ENCODE measurements around the gene ARHGEF12.

ARHGEF12 gene

DNA sequence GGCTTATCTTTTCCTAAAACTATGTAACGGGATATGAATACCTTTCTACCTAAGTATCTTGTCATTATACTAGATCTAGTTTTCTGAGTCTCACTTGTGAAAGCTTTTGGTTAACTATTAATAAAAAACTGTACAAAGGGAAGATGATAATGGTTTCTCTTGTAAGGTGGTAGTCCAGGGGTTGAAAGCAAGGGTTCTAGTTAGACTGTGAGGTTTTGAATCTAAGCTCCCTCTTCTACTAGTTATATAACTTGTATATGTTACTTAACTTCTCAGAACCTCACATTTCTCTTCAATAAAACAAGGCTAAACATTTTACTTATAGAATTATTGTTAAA is 54.3 kb downstream of the ARHGEF12 start:
- no peaks in the 10 kb centered on the region for H3K9me3 ChIP-seq (ENCODE audit: control extremely low read depth in 1 of 5, control insufficient read depth in 4 of 5, insufficient read depth in 2 of 5, low read depth in 1 of 5, low read length in 4 of 5)
- DNase-seq = no peak
- no peaks in the 10 kb centered on the region for H3K36me3 ChIP-seq (ENCODE audit: control insufficient read depth in 4 of 4, insufficient read depth in 4 of 4, low read length in 3 of 4)
- H3K27ac ChIP-seq (ENCODE audit: insufficient read depth in 1 of 2, low read depth in 1 of 2, low read length in 2 of 2, poor library complexity in 1 of 2, severe bottlenecking in 2 of 2) = no peak overlapping the region
- peaks cover 0 to 3% (median 0%) of the 10 kb centered on the region in 5 experiments for H3K27me3 ChIP-seq (replicated peaks in 2 of 5; ENCODE audit: control insufficient read depth in 4 of 5, insufficient read depth in 5 of 5, low read length in 4 of 5)
- H3K4me3 ChIP-seq (ENCODE audit: control insufficient read depth in 1 of 7, extremely low read depth in 1 of 7, insufficient read depth in 4 of 7, low read depth in 2 of 7, low read length in 6 of 7) = no peak overlapping the region
- ChIA-PET CTCF (no interaction called here), POLR2A (no interaction called here)
- WGBS (ENCODE audit: insufficient coverage) = no CpG with 5 or more reads among the region's 1 CpG
- H3K4me1 ChIP-seq (ENCODE audit: control extremely low read depth in 1 of 4, control insufficient read depth in 4 of 4, insufficient read depth in 4 of 4, low read length in 3 of 4) = no peaks in the 10 kb centered on the region

DNA sequence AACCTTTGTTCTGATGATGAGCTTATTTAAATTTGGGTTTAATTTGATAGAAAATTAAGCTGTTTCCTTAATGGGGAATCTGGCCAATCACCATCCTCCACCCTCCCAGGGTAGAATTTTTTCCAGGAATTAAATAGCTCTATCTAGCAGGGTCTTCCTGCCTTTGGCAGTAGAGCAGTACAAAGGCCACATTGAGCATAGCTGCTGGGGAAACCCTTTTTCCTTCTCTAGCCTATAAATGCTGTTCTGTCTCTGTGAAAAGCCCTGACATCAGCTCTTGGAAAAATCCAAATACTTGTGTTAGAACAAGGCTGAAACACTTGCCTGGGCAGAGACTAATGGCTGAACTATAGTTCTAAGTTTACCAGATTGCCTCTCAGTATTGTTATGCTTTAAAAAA is 55.1 kb downstream of the ARHGEF12 start:
- POLR2A ChIA-PET = no interaction called here
- H3K27ac ChIP-seq (ENCODE audit: insufficient read depth in 1 of 2, low read depth in 1 of 2, low read length in 2 of 2, poor library complexity in 1 of 2, severe bottlenecking in 2 of 2) = no peak overlapping the region

DNA sequence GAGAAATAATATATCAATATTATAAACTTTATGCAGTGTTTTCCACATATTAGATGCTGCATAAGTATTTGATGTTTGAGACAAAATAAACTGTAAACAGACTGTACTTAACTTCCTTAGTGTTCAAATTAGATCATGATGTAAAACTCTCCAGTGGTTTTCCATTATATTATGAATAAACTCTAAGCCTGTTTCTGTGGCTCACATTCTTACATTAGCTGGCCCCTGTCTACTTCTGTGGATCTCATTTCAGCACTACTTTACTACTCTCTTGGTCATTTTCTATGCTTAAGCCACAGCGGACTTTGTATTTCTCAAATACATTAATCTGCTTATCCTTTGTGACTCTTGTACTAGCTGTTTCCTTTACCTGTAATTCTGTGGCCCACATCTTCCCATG is 55.6 kb downstream of the ARHGEF12 start:
- DNase-seq = no peak

More for the DNA sequence above, 55.1 kb downstream of the ARHGEF12 start:
- no peak for DNase-seq
- Histone ChIP-seq H3K27me3 (replicated peaks in 2 of 5; ENCODE audit: control insufficient read depth in 4 of 5, insufficient read depth in 5 of 5, low read length in 4 of 5) (peaks cover 0 to 4% (median 2%) of the 10 kb centered on the region in 5 experiments), H3K4me1 (ENCODE audit: control extremely low read depth in 1 of 4, control insufficient read depth in 4 of 4, insufficient read depth in 4 of 4, low read length in 3 of 4) (no peaks in the 10 kb centered on the region), H3K9me3 (ENCODE audit: control extremely low read depth in 1 of 5, control insufficient read depth in 4 of 5, insufficient read depth in 2 of 5, low read depth in 1 of 5, low read length in 4 of 5) (no peaks in the 10 kb centered on the region), H3K4me3 (ENCODE audit: control insufficient read depth in 1 of 7, extremely low read depth in 1 of 7, insufficient read depth in 4 of 7, low read depth in 2 of 7, low read length in 6 of 7) (no peak overlapping the region), H3K36me3 (ENCODE audit: control insufficient read depth in 4 of 4, insufficient read depth in 4 of 4, low read length in 3 of 4) (no peaks in the 10 kb centered on the region)
- CTCF ChIA-PET = interaction anchor here (1.1 kb wide), 1 partner anchor 9 kb away, joined by 3 read pairs; no protein-coding TSS in a partner anchor

DNA sequence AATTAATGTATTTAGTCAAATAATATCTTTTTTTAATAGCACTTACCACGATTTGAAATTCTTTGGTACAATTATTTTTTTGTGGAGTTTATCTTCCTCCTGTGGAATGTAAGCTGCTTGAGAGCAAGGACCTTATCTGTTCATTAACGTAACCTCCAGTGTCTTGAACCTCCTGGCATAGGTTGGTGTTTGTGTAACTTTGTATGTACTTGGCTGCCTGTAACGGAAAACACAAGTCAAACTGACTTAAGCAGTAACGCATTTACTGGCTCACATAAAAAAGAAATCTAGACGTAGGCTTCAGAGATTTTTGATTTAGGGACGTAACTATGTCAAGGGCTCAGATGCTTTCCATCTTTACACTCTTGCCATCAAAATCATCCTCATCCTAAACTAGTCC is 56.1 kb downstream of the ARHGEF12 start:
- no peaks in the 10 kb centered on the region for H3K4me1 ChIP-seq (ENCODE audit: control extremely low read depth in 1 of 4, control insufficient read depth in 4 of 4, insufficient read depth in 4 of 4, low read length in 3 of 4)
- H3K9me3 ChIP-seq (ENCODE audit: control extremely low read depth in 1 of 5, control insufficient read depth in 4 of 5, insufficient read depth in 2 of 5, low read depth in 1 of 5, low read length in 4 of 5) = no peaks in the 10 kb centered on the region
- no peak overlapping the region for H3K4me3 ChIP-seq (ENCODE audit: control insufficient read depth in 1 of 7, extremely low read depth in 1 of 7, insufficient read depth in 4 of 7, low read depth in 2 of 7, low read length in 6 of 7)
- peaks cover 0 to 4% (median 2%) of the 10 kb centered on the region in 5 experiments for H3K27me3 ChIP-seq (replicated peaks in 2 of 5; ENCODE audit: control insufficient read depth in 4 of 5, insufficient read depth in 5 of 5, low read length in 4 of 5)
- DNase-seq = no peak
- no peak overlapping the region for H3K27ac ChIP-seq (ENCODE audit: insufficient read depth in 1 of 2, low read depth in 1 of 2, low read length in 2 of 2, poor library complexity in 1 of 2, severe bottlenecking in 2 of 2)
- ChIA-PET POLR2A (no interaction called here), CTCF (interaction anchor here (0.7 to 0.9 kb wide), 2 partner anchors 9 to 1327 kb away, joined by 3 read pairs; no protein-coding TSS in a partner anchor)
- 100% methylated on average over 5 of the region's 6 CpGs for WGBS (ENCODE audit: insufficient coverage)
- H3K36me3 ChIP-seq (ENCODE audit: control insufficient read depth in 4 of 4, insufficient read depth in 4 of 4, low read length in 3 of 4) = no peaks in the 10 kb centered on the region

More for the DNA sequence above, 55.6 kb downstream of the ARHGEF12 start:
- peaks cover 0 to 4% (median 2%) of the 10 kb centered on the region in 5 experiments for H3K27me3 ChIP-seq (replicated peaks in 2 of 5; ENCODE audit: control insufficient read depth in 4 of 5, insufficient read depth in 5 of 5, low read length in 4 of 5)
- no peaks in the 10 kb centered on the region for H3K9me3 ChIP-seq (ENCODE audit: control extremely low read depth in 1 of 5, control insufficient read depth in 4 of 5, insufficient read depth in 2 of 5, low read depth in 1 of 5, low read length in 4 of 5)
- POLR2A ChIA-PET = no interaction called here
- WGBS (ENCODE audit: insufficient coverage) = no CpG with 5 or more reads among the region's 1 CpG
- no peak overlapping the region for H3K27ac ChIP-seq (ENCODE audit: insufficient read depth in 1 of 2, low read depth in 1 of 2, low read length in 2 of 2, poor library complexity in 1 of 2, severe bottlenecking in 2 of 2)
- no peaks in the 10 kb centered on the region for H3K4me1 ChIP-seq (ENCODE audit: control extremely low read depth in 1 of 4, control insufficient read depth in 4 of 4, insufficient read depth in 4 of 4, low read length in 3 of 4)
- CTCF ChIA-PET = interaction anchor here (0.9 to 1.1 kb wide), 2 partner anchors 8 to 9 kb away, joined by 3 read pairs; no protein-coding TSS in a partner anchor
- no peaks in the 10 kb centered on the region for H3K36me3 ChIP-seq (ENCODE audit: control insufficient read depth in 4 of 4, insufficient read depth in 4 of 4, low read length in 3 of 4)
- H3K4me3 ChIP-seq (ENCODE audit: control insufficient read depth in 1 of 7, extremely low read depth in 1 of 7, insufficient read depth in 4 of 7, low read depth in 2 of 7, low read length in 6 of 7) = no peak overlapping the region

DNA sequence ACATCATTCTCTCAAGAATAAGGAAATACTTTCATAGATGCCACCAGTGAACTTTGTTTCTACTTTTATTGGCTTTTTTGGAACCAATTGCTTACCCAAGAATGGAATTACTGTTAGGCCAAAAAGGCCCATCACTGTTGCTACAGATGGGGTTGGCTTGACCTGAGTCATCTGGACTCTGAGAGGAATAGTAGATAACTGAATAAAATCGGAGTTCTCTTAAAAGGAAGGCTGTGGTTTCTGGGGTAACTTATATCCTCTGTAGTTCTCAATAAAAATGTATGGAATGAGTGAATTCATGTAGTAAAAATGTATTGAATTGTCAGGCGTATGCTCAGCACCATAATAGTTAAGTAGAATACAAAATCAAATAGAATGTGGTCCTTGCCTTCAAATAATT is 56.6 kb downstream of the ARHGEF12 start:
- no peak for DNase-seq
- H3K27me3 ChIP-seq (replicated peaks in 2 of 5; ENCODE audit: control insufficient read depth in 4 of 5, insufficient read depth in 5 of 5, low read length in 4 of 5) = peaks cover 0 to 4% (median 2%) of the 10 kb centered on the region in 5 experiments
- ChIA-PET CTCF (interaction anchor here (0.7 to 0.9 kb wide), 2 partner anchors 9 to 1327 kb away, joined by 3 read pairs; no protein-coding TSS in a partner anchor), POLR2A (no interaction called here)
- no peak overlapping the region for H3K4me3 ChIP-seq (ENCODE audit: control insufficient read depth in 1 of 7, extremely low read depth in 1 of 7, insufficient read depth in 4 of 7, low read depth in 2 of 7, low read length in 6 of 7)
- H3K4me1 ChIP-seq (ENCODE audit: control extremely low read depth in 1 of 4, control insufficient read depth in 4 of 4, insufficient read depth in 4 of 4, low read length in 3 of 4) = no peaks in the 10 kb centered on the region
- no CpG with 5 or more reads among the region's 2 CpGs for WGBS (ENCODE audit: insufficient coverage)
- H3K36me3 ChIP-seq (ENCODE audit: control insufficient read depth in 4 of 4, insufficient read depth in 4 of 4, low read length in 3 of 4) = no peaks in the 10 kb centered on the region
- H3K9me3 ChIP-seq (ENCODE audit: control extremely low read depth in 1 of 5, control insufficient read depth in 4 of 5, insufficient read depth in 2 of 5, low read depth in 1 of 5, low read length in 4 of 5) = no peaks in the 10 kb centered on the region
- no peak overlapping the region for H3K27ac ChIP-seq (ENCODE audit: insufficient read depth in 1 of 2, low read depth in 1 of 2, low read length in 2 of 2, poor library complexity in 1 of 2, severe bottlenecking in 2 of 2)

DNA sequence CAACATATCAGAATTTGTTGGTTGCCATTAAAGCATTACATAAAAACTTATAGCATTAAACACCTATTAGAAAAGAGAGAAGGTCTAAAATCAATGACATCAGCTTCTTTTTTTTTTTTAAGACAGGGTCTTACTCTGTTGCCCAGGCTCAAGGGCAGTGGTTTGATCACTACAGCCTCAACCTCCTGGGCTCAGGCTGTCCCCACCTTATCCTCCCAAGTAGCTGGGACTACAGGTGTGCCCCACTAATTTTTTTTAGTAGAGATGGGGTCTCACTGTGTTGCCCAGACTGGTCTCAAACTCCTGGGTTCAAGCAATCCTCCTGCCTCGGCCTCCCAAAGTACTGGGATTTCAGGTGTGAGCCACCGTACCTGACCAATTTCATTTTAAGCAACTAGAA is 57.9 kb downstream of the ARHGEF12 start:
- no peak overlapping the region for H3K4me3 ChIP-seq (ENCODE audit: control insufficient read depth in 1 of 7, extremely low read depth in 1 of 7, insufficient read depth in 4 of 7, low read depth in 2 of 7, low read length in 6 of 7)
- H3K36me3 ChIP-seq (ENCODE audit: control insufficient read depth in 4 of 4, insufficient read depth in 4 of 4, low read length in 3 of 4) = no peaks in the 10 kb centered on the region
- no peaks in the 10 kb centered on the region for H3K9me3 ChIP-seq (ENCODE audit: control extremely low read depth in 1 of 5, control insufficient read depth in 4 of 5, insufficient read depth in 2 of 5, low read depth in 1 of 5, low read length in 4 of 5)
- H3K27ac ChIP-seq (ENCODE audit: insufficient read depth in 1 of 2, low read depth in 1 of 2, low read length in 2 of 2, poor library complexity in 1 of 2, severe bottlenecking in 2 of 2) = no peak overlapping the region
- ChIA-PET POLR2A (no interaction called here), CTCF (interaction anchor here (0.6 kb wide), 1 partner anchor 101 kb away, joined by 3 read pairs; no protein-coding TSS in a partner anchor)
- 100% methylated on average over 2 of the region's 2 CpGs for WGBS (ENCODE audit: insufficient coverage)
- DNase-seq = no peak
- peaks cover 0 to 4% (median 2%) of the 10 kb centered on the region in 5 experiments for H3K27me3 ChIP-seq (replicated peaks in 2 of 5; ENCODE audit: control insufficient read depth in 4 of 5, insufficient read depth in 5 of 5, low read length in 4 of 5)
- H3K4me1 ChIP-seq (ENCODE audit: control extremely low read depth in 1 of 4, control insufficient read depth in 4 of 4, insufficient read depth in 4 of 4, low read length in 3 of 4) = no peaks in the 10 kb centered on the region

DNA sequence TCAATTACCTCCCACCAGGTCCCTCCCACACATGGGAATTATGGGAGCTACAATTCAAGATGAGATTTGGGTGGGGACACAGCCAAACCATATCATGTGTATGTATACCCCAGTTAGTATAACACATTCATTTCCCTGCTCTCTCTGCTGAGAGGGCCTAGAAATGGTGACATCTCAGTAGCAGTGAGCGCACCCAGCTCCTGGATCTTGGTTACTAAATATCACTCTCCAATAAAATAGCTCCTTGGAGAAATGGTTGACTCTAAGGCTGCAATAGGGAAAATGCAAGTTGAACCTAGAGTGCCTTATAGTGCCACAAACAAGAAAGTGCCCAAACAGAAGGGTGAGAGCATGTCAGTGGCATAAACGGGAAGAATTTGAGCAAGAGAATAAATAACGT is 59.6 kb downstream of the ARHGEF12 start:
- Histone ChIP-seq H3K4me1 (ENCODE audit: control extremely low read depth in 1 of 4, control insufficient read depth in 4 of 4, insufficient read depth in 4 of 4, low read length in 3 of 4) (no peaks in the 10 kb centered on the region), H3K27me3 (replicated peaks in 2 of 5; ENCODE audit: control insufficient read depth in 4 of 5, insufficient read depth in 5 of 5, low read length in 4 of 5) (peaks cover 2 to 4% (median 2%) of the 10 kb centered on the region in 5 experiments), H3K9me3 (ENCODE audit: control extremely low read depth in 1 of 5, control insufficient read depth in 4 of 5, insufficient read depth in 2 of 5, low read depth in 1 of 5, low read length in 4 of 5) (no peaks in the 10 kb centered on the region), H3K36me3 (ENCODE audit: control insufficient read depth in 4 of 4, insufficient read depth in 4 of 4, low read length in 3 of 4) (no peaks in the 10 kb centered on the region), H3K27ac (ENCODE audit: insufficient read depth in 1 of 2, low read depth in 1 of 2, low read length in 2 of 2, poor library complexity in 1 of 2, severe bottlenecking in 2 of 2) (no peak overlapping the region), H3K4me3 (ENCODE audit: control insufficient read depth in 1 of 7, extremely low read depth in 1 of 7, insufficient read depth in 4 of 7, low read depth in 2 of 7, low read length in 6 of 7) (no peak overlapping the region)
- 80% methylated on average over 1 of the region's 3 CpGs for WGBS (ENCODE audit: insufficient coverage)
- ChIA-PET POLR2A (interaction anchor here (0.6 kb wide), 1 partner anchor 17 kb away, joined by 3 read pairs; no protein-coding TSS in a partner anchor), CTCF (interaction anchor here (0.7 to 1.1 kb wide), 3 partner anchors 8 to 88 kb away, joined by 3 to 5 read pairs (median 3); no protein-coding TSS in a partner anchor)
- no peak for DNase-seq
